ENCODE measurements around the gene ACAP1.

The ACAP1 gene

GRCh38 chr17:7296189-7296861 is 40.0 kb upstream of the ACAP1 start:
- TF ChIP-seq TEAD4 (IDR thresholded peaks at IDR 0.05) (no peak; the same call in 1 of the 2 replicates), YY1 (IDR thresholded peaks at IDR 0.05; ENCODE audit: low read depth) (no peak), ZBTB7A (IDR thresholded peaks at IDR 0.05; ENCODE audit: low read depth) (peak; percentile 39; the same call in 1 of the 2 replicates), EGR1 (IDR thresholded peaks at IDR 0.05) (no peak), FOXM1 (IDR thresholded peaks at IDR 0.05; ENCODE audit: borderline replicate concordance, low read depth) (no peak), NFIC (IDR thresholded peaks at IDR 0.05) (no peak), TAF1 (IDR thresholded peaks at IDR 0.05; ENCODE audit: low read depth) (no peak), CREB1 (IDR thresholded peaks at IDR 0.05; ENCODE audit: low read depth) (no peak), CEBPB (IDR thresholded peaks at IDR 0.05) (no peak), TCF12 (IDR thresholded peaks at IDR 0.05; ENCODE audit: low read depth) (peak; percentile 38; the same call in 1 of the 2 replicates), EP300 (IDR thresholded peaks at IDR 0.05; ENCODE audit: borderline replicate concordance) (no peak), RAD21 (IDR thresholded peaks at IDR 0.05; ENCODE audit: low read depth) (peak; percentile 92), MAX (IDR thresholded peaks at IDR 0.05) (peak; percentile 96), USF1 (IDR thresholded peaks at IDR 0.05) (peak; percentile 78)
- TF ChIP-seq, protein P1, sequence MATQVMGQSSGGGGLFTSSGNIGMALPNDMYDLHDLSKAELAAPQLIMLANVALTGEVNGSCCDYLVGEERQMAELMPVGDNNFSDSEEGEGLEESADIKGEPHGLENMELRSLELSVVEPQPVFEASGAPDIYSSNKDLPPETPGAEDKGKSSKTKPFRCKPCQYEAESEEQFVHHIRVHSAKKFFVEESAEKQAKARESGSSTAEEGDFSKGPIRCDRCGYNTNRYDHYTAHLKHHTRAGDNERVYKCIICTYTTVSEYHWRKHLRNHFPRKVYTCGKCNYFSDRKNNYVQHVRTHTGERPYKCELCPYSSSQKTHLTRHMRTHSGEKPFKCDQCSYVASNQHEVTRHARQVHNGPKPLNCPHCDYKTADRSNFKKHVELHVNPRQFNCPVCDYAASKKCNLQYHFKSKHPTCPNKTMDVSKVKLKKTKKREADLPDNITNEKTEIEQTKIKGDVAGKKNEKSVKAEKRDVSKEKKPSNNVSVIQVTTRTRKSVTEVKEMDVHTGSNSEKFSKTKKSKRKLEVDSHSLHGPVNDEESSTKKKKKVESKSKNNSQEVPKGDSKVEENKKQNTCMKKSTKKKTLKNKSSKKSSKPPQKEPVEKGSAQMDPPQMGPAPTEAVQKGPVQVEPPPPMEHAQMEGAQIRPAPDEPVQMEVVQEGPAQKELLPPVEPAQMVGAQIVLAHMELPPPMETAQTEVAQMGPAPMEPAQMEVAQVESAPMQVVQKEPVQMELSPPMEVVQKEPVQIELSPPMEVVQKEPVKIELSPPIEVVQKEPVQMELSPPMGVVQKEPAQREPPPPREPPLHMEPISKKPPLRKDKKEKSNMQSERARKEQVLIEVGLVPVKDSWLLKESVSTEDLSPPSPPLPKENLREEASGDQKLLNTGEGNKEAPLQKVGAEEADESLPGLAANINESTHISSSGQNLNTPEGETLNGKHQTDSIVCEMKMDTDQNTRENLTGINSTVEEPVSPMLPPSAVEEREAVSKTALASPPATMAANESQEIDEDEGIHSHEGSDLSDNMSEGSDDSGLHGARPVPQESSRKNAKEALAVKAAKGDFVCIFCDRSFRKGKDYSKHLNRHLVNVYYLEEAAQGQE (IDR thresholded peaks at IDR 0.05; ENCODE audit: low read depth), result no peak

GRCh38 chr17:7304179-7304578 is 32.1 kb upstream of the ACAP1 start:
- TF ChIP-seq CEBPB (IDR thresholded peaks at IDR 0.05) (no peak), MAX (IDR thresholded peaks at IDR 0.05) (no peak), RAD21 (IDR thresholded peaks at IDR 0.05; ENCODE audit: low read depth) (no peak), EGR1 (IDR thresholded peaks at IDR 0.05) (no peak), FOXM1 (IDR thresholded peaks at IDR 0.05; ENCODE audit: borderline replicate concordance, low read depth) (no peak), EP300 (IDR thresholded peaks at IDR 0.05; ENCODE audit: borderline replicate concordance) (no peak), TCF12 (IDR thresholded peaks at IDR 0.05; ENCODE audit: low read depth) (no peak)

DNA sequence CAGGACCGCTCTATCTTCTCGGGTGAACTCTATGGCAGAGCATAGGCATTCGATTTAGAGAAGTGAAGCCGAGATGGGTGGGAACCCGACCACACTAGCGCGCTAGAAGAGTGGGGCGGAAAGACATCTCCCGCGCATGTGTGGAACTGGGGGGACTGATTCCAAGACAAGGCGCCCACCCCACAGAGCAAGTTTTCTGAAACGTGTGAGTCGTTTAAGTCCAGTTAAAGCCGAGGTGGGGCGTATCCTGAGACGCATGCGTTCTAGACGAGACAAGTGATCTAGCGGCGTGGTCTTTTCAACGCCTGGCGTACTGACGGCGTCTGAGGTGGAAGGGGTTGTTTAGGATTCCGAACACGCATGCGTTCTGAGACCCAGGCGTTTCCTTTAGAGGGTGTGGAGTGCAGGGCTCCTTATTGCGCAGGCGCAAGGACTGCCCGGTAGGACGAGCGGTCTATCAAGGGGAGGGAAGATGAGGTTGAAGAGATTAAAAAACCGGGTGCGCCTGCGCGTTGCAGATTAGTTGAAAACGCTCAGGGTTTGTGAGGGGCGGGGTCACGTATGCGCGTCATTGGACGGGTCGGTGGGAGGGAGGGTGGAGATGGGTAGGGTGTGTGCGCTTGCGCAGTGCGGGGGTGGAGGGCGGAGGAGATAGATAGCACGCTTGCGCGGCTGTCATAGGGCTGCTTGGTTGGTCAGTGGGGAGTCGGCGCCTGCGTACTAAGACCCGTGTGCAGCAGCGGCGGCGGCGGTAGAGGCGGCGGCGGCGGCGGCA is 29.2 kb upstream of the ACAP1 start, which contains the start of gene EIF5A:
Gene EIF5A, plus strand, starts transcription at position 718 of the 775 bp plus-strand sequence. CDS start 2,008 bp downstream, outside the sequence.
- TF ChIP-seq, protein P1 (IDR thresholded peaks at IDR 0.05; ENCODE audit: low read depth), result no peak
- TF ChIP-seq USF1 (IDR thresholded peaks at IDR 0.05), result no peak; the same call in 1 of the 2 replicates
- no peak for TF ChIP-seq RAD21 (IDR thresholded peaks at IDR 0.05; ENCODE audit: low read depth)
- TF ChIP-seq TCF12 (IDR thresholded peaks at IDR 0.05; ENCODE audit: low read depth), result no peak
- TF ChIP-seq TAF1 (IDR thresholded peaks at IDR 0.05; ENCODE audit: low read depth), result peak; percentile 43
- 0 out of 2 replicates have a peak, but pooled peaks have one; percentile 4 for TF ChIP-seq TEAD4 (IDR thresholded peaks at IDR 0.05)
- TF ChIP-seq MAX (IDR thresholded peaks at IDR 0.05), result peak; percentile 86
- no peak for TF ChIP-seq FOXM1 (IDR thresholded peaks at IDR 0.05; ENCODE audit: borderline replicate concordance, low read depth)
- TF ChIP-seq NFIC (IDR thresholded peaks at IDR 0.05), result no peak
- TF ChIP-seq CREB1 (IDR thresholded peaks at IDR 0.05; ENCODE audit: low read depth), result peak; percentile 65
- TF ChIP-seq EP300 (IDR thresholded peaks at IDR 0.05; ENCODE audit: borderline replicate concordance), result no peak
- no peak for TF ChIP-seq CEBPB (IDR thresholded peaks at IDR 0.05)
- TF ChIP-seq ZBTB7A (IDR thresholded peaks at IDR 0.05; ENCODE audit: low read depth), result 0 out of 2 replicates have a peak, but pooled peaks have one; percentile 39
- TF ChIP-seq YY1 (IDR thresholded peaks at IDR 0.05; ENCODE audit: low read depth), result no peak; the same call in 1 of the 2 replicates
- peak; percentile 99 for TF ChIP-seq EGR1 (IDR thresholded peaks at IDR 0.05)

DNA sequence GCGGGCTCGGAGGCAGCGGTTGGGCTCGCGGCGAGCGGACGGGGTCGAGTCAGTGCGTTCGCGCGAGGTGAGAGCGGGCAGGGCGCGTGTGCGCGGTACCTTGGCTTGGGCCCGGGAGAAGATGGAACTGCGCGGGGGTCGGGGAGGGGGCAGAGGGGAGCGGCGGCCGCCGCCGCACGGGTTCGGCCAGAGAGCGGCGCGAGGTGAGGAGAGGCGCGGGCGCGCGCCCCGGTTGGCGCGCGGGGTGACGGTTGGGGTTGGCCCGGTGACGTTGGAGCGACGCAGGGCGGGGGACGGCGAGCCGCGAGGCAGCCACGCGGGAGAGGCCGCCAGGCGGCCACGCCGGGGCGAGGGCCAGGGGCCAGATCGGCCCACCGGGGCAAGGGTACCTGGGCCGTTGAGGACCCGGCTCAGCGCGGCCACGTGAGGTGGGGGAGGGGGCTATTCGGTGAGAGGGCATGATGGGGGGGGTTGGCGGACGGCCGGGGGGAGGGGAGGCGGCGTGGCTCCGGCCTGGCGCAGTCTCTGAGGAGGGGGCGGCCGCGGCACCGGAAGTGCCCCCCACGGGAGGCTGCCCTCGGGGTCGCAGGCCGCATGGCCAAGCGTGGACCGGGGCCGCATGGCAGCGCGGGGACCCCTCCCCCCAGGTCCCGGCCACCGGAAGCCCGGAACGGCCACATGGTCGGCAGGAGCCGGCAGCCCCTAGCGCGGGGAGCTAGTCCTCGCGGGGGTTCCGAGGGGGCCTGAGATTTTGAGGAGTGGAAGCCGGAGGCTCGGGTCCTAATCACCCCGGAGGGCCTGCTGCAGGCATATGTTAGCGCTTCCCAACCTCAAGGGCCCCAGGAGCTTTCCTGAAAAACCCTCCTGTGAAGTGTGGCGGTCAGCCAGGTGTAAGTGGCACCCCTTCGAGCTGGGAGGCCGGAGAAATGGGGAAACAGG is 28.4 kb upstream of the ACAP1 start:
- TF ChIP-seq, protein P1 (IDR thresholded peaks at IDR 0.05; ENCODE audit: low read depth), result no peak
- TF ChIP-seq RAD21 (IDR thresholded peaks at IDR 0.05; ENCODE audit: low read depth) (no peak), TCF12 (IDR thresholded peaks at IDR 0.05; ENCODE audit: low read depth) (no peak), NFIC (IDR thresholded peaks at IDR 0.05) (peak; percentile 62; the same call in 1 of the 2 replicates), MAX (IDR thresholded peaks at IDR 0.05) (peak; percentile 88), TAF1 (IDR thresholded peaks at IDR 0.05; ENCODE audit: low read depth) (0 out of 2 replicates have a peak, but pooled peaks have one; percentile 30), ZBTB7A (IDR thresholded peaks at IDR 0.05; ENCODE audit: low read depth) (no peak), EP300 (IDR thresholded peaks at IDR 0.05; ENCODE audit: borderline replicate concordance) (no peak), CREB1 (IDR thresholded peaks at IDR 0.05; ENCODE audit: low read depth) (no peak), YY1 (IDR thresholded peaks at IDR 0.05; ENCODE audit: low read depth) (no peak), EGR1 (IDR thresholded peaks at IDR 0.05) (no peak), TEAD4 (IDR thresholded peaks at IDR 0.05) (no peak), USF1 (IDR thresholded peaks at IDR 0.05) (no peak), FOXM1 (IDR thresholded peaks at IDR 0.05; ENCODE audit: borderline replicate concordance, low read depth) (no peak), CEBPB (IDR thresholded peaks at IDR 0.05) (no peak)
